GM21526 (cell line): Measurements from ENCODE around the gene ALPG.
"Not testable (repeated sequence)": the region's sequence is repeated elsewhere in the genome, so short reads cannot be mapped to it uniquely, and the experiment has no call there.

ENCODE experiments used
- ATAC-seq: cut with Tn5 transposase; IDR thresholded peaks from one replicate; pipeline ENCODE4 v1.9.1; 2021; ENCODE audit warnings: moderate library complexity; ENCODE audit not compliant: unreplicated experiment, low FRiP score

Gene ALPG

DNA sequence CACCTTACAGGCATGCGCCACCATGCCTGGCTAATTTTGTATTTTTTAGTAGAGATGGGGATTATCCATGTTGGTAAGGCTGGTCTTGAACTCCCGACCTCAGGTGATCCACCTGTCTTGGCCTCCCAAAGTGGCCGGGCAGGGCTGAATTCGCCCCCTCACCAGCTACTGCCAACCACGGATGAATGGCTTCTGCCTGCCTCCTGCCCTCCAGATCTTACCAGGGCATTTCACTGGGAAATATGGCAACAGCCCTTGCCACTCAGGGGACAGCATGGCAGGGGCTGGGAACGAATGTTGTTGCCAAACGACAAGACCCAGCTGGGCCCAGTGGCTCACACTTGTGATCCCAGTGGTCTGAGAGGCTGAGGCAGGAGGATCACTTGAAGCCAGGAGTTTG, 29.9 kb upstream of the ALPG start:
- no peak for ATAC-seq

DNA sequence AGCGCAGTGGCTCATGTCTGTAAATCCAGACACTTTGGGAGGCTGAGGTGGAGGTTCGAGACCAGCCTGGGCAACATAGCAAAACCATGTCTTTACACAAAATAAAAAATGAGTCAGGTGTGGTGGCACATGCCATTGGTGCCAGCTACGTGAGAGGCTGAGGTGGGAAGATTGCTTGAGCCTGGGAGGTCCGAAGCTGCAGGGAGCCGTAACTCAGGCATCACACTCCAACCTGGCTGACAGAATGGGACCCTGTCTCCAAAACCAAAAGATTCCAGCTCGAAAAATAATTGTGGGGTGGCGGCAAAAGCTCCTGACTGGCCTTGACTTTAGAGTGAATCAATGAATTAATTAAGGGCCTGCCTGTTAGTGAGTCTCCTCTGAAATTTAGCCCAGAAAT, 29.3 kb upstream of the ALPG start:
- ATAC-seq: no peak

DNA sequence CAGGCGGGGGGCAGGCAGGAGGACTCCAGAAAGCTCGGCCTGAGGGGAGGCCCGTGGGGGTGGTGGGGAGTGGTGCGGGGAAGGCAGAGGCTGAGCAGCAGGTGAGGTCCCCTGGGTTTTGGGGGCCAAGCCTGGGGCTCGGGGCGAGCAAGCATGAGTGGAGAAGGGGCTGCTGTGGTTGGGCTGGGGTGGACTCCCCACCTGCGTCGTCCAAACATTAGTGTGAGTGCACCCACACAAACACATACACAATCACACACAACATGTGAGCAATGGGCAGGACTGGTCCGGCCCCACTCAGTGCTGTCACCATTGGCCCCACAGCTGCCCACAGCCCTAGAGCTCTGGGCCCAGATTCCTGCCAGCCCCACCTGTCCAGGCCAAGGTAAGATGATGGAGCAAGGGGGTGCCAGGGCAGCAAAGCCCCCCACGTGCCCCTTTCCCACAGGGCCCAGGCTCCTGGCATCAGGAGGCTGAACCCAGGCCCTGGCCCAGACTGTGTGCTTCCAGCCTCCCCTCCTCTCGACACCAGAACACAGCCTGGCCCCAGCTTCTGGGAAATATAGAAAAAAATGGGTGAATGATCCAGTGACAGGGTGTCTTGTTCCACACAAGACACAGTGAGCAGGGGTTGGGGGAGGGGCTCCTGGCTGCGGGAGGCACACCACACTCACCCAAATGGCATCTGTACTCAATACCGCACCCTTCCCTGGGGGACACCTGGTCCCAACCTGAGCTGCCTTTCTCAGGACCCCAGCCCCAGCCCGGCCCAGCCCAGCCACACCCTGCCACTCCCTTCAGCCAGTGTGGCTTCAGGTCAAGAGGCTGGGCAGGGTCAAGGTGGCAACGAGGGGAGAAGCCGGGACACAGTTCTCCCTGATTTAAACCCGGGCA, 28.6 kb upstream of the ALPG start:
- no peak for ATAC-seq

DNA sequence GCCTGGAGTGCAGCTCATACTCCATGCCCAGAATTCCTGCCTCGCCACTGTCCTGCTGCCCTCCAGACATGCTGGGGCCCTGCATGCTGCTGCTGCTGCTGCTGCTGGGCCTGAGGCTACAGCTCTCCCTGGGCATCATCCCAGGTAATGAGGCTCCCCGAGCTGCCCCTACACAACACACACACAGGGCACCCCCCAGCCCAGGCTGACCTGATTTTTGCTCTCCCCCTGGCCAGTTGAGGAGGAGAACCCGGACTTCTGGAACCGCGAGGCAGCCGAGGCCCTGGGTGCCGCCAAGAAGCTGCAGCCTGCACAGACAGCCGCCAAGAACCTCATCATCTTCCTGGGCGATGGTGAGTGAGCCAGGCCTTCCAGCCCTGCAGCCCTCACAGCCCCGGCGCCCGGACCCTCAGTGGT, 27.9 kb upstream of the ALPG start, which contains the start of gene ALPP:
Gene ALPP, plus strand, starts transcription at position 17 of the 417 bp plus-strand sequence. Its CDS starts 52 bp downstream, at position 69.
- ATAC-seq: not testable (repeated sequence)

DNA sequence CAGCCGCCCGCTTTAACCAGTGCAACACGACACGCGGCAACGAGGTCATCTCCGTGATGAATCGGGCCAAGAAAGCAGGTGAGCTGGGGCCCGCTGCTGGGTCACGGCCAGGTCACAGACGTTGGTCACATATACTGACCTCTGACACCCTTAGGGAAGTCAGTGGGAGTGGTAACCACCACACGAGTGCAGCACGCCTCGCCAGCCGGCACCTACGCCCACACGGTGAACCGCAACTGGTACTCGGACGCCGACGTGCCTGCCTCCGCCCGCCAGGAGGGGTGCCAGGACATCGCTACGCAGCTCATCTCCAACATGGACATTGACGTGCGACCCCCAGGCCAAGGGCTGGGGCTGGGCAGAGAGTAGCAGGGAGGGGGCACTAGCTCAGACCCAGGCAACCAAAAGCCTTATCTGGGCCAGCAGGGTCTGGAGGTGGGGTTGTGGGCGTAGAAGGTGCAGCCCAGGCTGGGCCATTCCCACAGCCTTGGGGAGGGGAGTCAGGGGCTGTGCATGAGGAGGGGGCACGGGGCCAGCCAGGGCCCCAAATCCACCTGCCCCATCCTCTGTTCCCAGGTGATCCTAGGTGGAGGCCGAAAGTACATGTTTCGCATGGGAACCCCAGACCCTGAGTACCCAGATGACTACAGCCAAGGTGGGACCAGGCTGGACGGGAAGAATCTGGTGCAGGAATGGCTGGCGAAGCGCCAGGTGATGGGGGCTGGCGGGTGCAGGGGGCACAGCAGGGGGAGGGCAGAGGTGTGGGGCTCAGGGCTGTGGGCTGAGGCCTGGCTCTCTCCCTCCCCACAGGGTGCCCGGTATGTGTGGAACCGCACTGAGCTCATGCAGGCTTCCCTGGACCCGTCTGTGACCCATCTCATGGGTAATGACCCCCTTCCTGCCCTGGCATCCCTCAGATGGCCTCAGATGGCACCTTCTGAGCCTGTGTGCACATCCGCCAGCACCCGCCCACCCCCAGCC, 26.7 kb upstream of the ALPG start:
- ATAC-seq: not testable (repeated sequence)

DNA sequence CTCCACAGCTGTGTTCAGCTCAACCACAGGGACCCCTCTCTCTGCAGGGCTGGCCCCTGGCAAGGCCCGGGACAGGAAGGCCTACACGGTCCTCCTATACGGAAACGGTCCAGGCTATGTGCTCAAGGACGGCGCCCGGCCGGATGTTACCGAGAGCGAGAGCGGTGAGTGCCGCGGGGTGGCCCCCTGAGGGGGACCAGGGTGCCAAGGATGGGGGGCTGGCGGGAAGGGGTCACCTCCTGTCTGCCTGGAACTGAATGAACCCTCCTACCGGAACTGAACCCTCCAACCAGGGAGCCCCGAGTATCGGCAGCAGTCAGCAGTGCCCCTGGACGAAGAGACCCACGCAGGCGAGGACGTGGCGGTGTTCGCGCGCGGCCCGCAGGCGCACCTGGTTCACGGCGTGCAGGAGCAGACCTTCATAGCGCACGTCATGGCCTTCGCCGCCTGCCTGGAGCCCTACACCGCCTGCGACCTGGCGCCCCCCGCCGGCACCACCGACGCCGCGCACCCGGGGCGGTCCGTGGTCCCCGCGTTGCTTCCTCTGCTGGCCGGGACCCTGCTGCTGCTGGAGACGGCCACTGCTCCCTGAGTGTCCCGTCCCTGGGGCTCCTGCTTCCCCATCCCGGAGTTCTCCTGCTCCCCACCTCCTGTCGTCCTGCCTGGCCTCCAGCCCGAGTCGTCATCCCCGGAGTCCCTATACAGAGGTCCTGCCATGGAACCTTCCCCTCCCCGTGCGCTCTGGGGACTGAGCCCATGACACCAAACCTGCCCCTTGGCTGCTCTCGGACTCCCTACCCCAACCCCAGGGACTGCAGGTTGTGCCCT, 25.2 kb upstream of the ALPG start:
- not testable (repeated sequence) for ATAC-seq

DNA sequence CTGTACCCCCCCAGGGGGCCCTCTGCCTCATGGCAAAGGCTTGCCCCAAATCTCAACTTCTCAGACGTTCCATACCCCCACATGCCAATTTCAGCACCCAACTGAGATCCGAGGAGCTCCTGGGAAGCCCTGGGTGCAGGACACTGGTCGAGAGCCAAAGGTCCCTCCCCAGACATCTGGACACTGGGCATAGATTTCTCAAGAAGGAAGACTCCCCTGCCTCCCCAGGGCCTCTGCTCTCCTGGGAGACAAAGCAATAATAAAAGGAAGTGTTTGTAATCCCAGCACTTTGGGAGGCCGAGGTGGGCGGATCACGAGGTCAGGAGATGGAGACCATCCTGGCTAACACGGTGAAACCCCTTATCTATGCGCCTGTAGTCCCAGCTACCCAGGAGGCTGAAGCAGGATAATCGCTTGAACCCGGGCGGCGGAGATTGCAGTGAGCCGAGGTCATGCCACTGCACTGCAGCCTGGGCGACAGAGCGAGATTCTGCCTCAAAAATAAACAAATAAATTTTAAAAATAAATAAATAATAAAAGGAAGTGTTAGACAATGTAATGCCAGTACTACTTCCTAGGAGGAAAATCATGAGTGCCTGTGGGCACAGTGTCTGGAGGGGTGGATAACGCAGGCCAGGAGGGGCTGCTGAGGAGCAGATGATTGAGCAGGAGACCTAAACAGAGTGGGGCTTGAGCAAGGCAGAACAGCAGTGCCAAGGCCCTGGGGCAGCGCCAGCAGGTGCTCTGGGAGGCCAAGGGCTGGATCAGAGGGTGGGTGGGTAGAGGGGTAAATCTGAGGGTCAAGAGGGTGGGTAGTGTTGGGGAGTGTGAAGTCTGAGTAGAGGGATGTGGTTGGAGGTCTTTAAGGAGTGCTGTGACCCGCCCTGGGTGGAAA, 24.1 kb upstream of the ALPG start:
- ATAC-seq: no peak

DNA sequence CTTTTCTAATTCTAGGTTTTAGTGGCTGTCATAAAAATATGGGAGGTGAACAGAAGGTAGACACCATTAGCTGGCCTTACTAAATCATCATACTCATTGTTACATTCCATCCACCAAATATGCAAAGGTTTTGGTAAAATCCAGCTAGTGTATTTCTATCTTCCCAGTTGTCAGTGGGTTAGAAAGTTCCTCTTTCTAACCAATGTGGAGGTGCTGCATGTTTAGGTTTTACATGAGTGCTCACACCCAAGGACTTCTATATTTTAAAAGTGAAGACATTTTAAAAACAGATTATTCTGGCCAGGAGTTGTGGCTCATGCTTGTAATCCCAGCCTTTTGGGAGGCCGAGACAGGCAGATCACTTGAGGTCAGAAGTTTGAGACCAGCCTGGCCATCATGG, 22.2 kb upstream of the ALPG start:
- ATAC-seq: no peak

DNA sequence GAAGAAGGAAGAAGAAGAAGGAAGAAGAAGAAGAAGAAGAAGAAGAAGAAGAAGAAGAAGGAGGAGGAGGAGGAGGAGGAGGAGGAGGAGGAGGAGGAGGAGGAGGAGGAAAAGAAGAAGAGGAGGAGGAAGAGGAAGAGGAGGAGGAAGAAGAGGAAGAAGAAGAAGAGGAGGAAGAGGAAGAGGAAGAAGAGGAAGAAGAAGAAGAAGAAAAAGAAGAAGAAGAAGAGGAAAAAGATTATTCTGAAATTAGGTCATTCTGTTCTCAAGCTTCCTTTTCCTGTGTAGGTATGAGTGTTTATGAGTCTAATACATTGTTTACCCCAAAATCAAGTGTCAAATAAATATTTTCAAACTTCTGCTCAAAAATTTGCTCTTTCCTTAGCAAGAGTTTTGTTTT, 21.6 kb upstream of the ALPG start:
- not testable (repeated sequence) for ATAC-seq

DNA sequence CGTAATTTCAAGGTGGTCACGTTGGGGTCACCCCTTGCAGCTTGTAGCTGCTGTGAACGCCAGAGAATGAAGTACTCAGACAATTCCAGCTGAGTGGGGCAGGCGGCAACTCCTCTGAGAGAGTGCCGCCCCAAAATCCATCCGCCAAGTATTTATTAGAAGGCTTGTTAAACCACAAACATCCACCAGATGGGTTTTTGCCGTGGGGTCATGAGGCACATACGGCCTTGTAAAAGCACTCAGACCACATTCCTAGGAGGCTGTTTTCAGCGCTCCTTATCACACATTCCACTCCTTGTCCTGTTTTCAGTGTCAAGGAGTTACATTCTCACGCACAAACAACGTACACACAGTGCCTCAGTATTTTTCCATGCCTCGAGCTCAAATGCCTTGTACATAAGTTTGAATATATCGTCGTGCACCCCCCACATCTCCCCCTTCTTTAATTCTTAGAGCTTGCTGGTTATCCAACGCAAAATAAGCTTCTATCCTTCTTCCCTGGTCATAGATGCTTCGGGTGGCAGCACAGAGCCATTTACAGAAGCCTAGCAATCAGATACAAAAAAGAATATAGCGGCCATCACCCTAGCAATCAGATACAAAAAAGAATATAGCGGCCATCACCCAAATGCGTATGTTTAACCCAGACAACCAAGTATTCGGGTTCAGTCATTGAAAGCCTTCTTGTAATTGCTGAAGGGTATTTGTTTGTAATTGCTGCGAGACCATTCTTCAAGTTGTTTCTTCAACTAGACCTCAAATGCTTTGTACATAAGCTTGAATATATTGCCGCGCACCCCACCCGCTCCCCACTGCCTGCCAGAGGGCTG, 20.8 kb upstream of the ALPG start:
- ATAC-seq: no peak

DNA sequence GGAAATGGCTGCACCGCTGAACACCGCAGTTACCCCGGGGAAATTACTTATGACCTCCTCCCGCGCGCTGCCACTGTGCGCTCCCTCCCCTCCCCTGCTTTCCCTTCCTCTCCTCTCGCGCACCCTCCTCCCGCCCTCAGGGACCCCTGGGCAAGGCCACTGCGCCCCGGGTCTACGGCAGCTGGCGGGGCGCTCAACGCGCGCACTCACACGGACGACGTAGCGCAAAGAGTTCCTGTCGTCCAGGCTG, 20.2 kb upstream of the ALPG start:
- ATAC-seq: no peak

DNA sequence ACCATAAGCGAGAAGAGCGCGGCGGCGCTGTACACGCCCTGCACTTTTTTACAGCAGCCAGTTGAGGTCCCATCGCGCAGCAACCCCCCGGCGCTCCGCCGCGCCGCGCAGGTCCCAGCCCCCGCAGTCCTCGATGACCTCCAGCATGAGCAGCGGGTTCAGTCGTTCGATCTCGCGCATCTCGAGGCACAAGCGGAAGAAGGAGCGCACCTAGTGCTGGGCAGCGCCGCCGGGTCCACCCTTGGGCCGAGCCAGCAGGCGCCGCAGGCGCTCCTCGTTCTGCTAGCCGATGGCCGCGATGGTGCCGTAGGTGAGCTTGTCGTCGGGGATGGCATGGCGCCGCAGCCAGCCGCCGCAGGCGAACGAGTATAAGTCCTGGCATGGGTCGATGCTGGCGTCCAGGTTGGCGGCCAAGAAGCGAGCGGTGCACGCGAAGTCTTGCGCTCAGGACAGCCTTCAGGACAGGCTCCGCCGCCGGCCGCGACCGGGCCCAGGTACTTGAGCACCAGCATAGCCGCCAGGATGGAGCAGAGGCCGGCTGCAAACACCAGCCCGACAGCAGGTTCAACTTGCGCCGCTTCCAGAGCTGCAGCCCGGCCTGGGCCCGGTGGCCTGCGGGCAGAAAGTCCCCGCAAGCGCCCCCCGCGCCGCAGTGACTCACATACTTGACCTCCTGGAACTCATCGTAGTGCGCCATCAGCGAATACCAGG, 19.7 kb upstream of the ALPG start:
- ATAC-seq: no peak

DNA sequence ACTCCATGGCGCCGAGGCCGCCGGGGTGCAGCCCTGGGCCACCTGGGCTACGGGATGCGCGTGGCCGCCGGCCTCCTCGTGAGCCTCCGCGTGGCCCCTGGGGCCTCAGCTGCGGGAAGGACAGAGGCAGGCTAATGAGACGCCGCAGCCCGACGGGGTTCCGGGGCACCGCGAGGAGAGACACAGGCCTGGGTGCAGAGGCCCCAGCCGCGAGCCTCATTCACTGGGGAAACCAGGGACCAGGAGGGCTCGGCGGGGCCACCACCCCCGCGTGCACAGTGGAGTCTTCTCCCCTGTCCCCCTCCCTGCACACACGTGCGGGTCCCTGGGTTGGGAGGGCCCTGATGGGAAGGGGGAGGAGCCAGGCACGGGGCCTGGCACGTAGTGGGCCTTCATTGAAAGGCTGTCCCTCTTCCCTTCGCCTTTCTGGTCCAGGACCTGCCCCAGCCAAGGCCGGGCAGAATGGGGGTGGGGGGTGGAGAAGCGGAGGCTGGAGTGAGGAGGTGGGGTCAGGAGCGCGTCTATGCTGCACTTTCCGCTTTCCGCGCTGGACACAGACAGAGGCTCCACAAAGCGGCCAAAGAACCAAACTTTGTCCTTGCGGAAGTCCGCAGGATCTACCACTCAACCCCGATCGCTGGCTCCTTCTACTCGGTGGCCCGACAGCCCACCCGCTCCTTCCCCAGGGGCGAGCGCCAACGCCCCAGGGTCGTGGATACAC, 19.0 kb upstream of the ALPG start:
- no peak for ATAC-seq

DNA sequence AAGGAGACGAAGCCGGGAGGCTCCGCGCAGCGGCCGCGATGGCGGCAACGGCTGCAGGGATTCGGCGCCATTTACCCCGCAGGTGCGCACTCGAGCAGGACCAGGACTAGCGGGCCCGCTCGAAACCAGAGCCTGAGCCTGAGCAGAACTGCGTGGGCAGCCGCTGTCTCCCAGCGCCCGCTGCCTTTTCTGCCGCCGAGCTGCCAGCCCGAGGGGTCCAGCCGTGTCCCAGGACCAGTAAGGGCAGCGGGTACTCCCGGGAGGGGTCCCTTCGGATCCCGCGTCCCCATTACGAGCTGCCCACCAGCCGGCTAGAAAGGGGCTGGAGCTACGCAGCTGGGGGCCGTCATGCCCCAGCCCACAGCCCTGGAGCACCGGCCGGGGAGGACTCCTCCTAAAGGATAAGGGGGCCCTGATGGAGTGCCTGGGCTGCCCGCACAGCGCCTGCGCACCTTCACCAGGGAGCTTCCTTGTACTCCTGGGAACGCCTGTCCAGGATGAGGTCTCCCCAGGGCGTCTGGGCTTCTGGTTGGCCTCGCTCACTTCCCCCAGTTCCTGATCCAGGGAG, 18.2 kb upstream of the ALPG start:
- no peak for ATAC-seq

DNA sequence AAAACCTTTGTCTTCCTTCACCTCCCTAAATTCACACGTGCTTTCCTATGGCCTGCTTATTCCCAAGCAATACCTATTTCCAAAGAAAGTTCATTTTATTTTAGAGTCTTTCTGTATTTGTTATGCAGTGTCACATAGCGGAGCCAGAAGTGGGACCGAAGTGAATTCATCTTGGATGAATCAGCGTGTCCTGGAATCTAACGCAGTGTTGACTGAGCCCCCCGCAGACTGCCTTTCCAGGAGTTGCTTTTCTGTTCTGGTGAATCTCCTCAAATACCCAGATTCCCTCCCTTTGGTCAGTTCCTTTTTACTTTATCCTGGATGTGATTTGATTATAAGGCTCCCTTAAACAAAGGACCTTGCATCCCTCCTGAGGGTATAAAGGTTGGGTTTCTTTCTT, 17.3 kb upstream of the ALPG start:
- ATAC-seq: no peak

DNA sequence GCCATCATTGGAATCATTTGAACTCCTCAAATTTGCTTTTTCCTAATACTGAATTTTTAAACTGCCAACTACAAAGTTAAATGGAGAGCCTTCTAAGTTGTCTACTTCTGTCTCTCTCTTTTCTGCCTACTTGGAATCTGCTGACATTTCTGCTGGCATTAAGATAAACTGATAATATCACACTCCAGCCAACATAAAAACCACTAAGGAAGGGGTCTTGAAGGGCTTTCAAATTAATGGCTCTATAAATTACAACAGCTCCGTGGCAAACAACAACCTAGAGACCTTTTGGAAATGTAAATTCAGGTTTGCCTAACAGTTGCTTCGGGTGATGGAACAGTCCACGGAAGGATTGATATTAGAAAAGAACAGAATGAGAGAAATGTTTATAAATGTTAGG, 16.0 kb upstream of the ALPG start:
- ATAC-seq: no peak

DNA sequence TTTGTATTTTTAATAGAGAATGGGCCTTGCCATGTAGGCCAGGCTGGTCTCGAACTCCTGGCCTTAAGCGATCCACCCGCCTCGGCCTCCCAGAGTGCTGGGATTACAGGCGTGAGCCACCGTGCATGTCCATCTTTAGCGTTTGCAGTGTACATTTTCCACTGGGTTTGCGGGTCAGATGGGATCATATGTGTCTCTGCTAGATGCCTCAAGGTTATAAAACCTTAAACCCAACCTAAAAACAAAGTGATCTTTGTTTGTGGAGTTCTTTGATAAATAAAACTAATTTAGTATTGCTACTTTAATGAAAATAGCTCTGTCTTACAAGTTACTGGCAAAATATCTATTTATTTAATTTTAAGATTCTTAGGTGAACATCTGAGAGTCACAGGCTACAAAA, 13.1 kb upstream of the ALPG start:
- ATAC-seq: no peak
